ENCODE results near the gene ARSD. TPM values are rescaled to one million over a fixed set of nuclear protein-coding genes. Genes with fewer than 3 reads are reported as not detected.

ARSD gene
- total RNA-seq, 2 experiments from 2014 or later = 2.5 to 2.7 TPM

Other genes with a start within 250 kb of the ARSD start
- 100 to 1,000 TPM; 261 to 314 TPM for gene CD99, start 238.0 kb downstream of the ARSD start, total RNA-seq
- not detected for gene XG, start 177.3 kb downstream of the ARSD start, total RNA-seq
- not detected for gene GYG2, start 100.4 kb downstream of the ARSD start, total RNA-seq
- not detected for gene ARSH, start 77.2 kb upstream of the ARSD start, total RNA-seq
- not detected for gene ARSF, start 112.1 kb upstream of the ARSD start, total RNA-seq